HCT116 (cell line): ENCODE measurements around the gene CCL24. TPM values are rescaled to one million over a fixed set of nuclear protein-coding genes. Genes with fewer than 3 reads are reported as not detected.

ENCODE experiments used
- ATAC-seq: fragments of 200-7000 bp; cut with Tn5 transposase; 2 replicates; pipeline ENCODE4 v1.9.1; 2020; ENCODE audit warnings: mild to moderate bottlenecking, moderate library complexity
- BruUV-seq: library from RNA; stranded (reverse); fragments of 400-500 nt; replicated peaks from 2 replicates; lab custom pipeline; 2021; lab: Mats Ljungman, UMichigan
- CTCF ChIA-PET: fragments of 300-600 bp; sonication (Branson Sonifier 250); formaldehyde crosslinking; loops from one replicate; lab custom pipeline; 2021; ENCODE audit warnings: antibody characterized with exemption; lab: Charles Lee
- POLR2A ChIA-PET: fragments of 300-600, 350-600 bp; sonication (Branson Sonifier 250); formaldehyde crosslinking; loops from one replicate; lab custom pipeline; 2021; ENCODE audit warnings: antibody characterized with exemption; lab: Charles Lee
- RAD21 ChIA-PET, 2 experiments: fragments of 300-600 bp; sonication (Branson Sonifier 250); formaldehyde crosslinking; loops; one replicate each; lab custom pipeline; 2023; ENCODE audit warnings: low total read pairs in 2 of 2; ENCODE audit not compliant: uncharacterized antibody in 2 of 2, unreplicated experiment in 2 of 2, low non-redundant PET in 1 of 2; lab: Charles Lee
- DNase-seq: peaks from one replicate; pipeline ENCODE4 v3.0.0-alpha.2; 2010; ENCODE audit warnings: low read depth, low spot score
- H2AFZ ChIP-seq: fragments of 200-600 bp; shearing (Covaris generic), sonication (generic); 2 replicates; pipeline ENCODE4 v1.6.1; 2017; ENCODE audit warnings: low read depth, mixed run types, mixed read lengths, antibody characterized with exemption, low read length; ENCODE audit not compliant: poor library complexity, severe bottlenecking
- H3K27ac ChIP-seq: 2 replicates; pipeline ENCODE4 v1.5.1; 2012; ENCODE audit warnings: low read depth, low read length
- H3K27me3 ChIP-seq: fragments of 200-600 bp; sonication (generic); 2 replicates; pipeline ENCODE4 v1.6.1; 2016; ENCODE audit warnings: mixed run types, low read length, mixed read lengths; ENCODE audit not compliant: insufficient read depth
- H3K36me3 ChIP-seq, 2 experiments: fragments of 200-500 bp in 1 of 2; fragments of 200-600 bp in 1 of 2; sonication (Bioruptor generic) in 1 of 2; sonication (generic) in 1 of 2; 2 replicates each; pipeline versions ENCODE4 v1.5.1 to v1.6.1; 2014 to 2016; ENCODE audit warnings: low read length in 2 of 2, inconsistent platforms in 1 of 2, mixed read lengths in 1 of 2, mixed run types in 1 of 2; ENCODE audit not compliant: insufficient read depth in 2 of 2, control insufficient read depth in 1 of 2
- H3K4me1 ChIP-seq, 2 experiments: fragments of 200-600 bp in 1 of 2; sonication (generic) in 1 of 2; 2 replicates each; pipeline versions ENCODE4 v1.5.1 to v1.6.1; 2012 to 2017; ENCODE audit warnings: low read length in 2 of 2, inconsistent platforms in 1 of 2, mild to moderate bottlenecking in 1 of 2, mixed read lengths in 1 of 2, mixed run types in 1 of 2, moderate library complexity in 1 of 2; ENCODE audit not compliant: insufficient read depth in 2 of 2, control insufficient read depth in 1 of 2
- H3K4me2 ChIP-seq: fragments of 200-600 bp; sonication (generic); 2 replicates; pipeline ENCODE4 v1.6.1; 2017; ENCODE audit warnings: mixed run types, low read length, mixed read lengths
- H3K4me3 ChIP-seq, 2 experiments: fragments of 200-600 bp in 1 of 2; sonication (generic) in 1 of 2; replicated peaks in 1 of 2; 2 replicates each; pipeline ENCODE4 v1.5.1; 2011 to 2016; ENCODE audit warnings: low read length in 2 of 2, control low read depth in 1 of 2, low read depth in 1 of 2, mild to moderate bottlenecking in 1 of 2, mixed read lengths in 1 of 2, mixed run types in 1 of 2
- H3K79me2 ChIP-seq: fragments of 200-600 bp; sonication (generic); 2 replicates; pipeline ENCODE4 v1.6.1; 2017; ENCODE audit warnings: mild to moderate bottlenecking, mixed run types, low read length, moderate library complexity, mixed read lengths; ENCODE audit not compliant: insufficient read depth
- H3K9ac ChIP-seq: fragments of 200-600 bp; sonication (generic); 2 replicates; pipeline ENCODE4 v1.6.1; 2016; ENCODE audit warnings: low read length, mixed read lengths
- H3K9me2 ChIP-seq: fragments of 200-600 bp; sonication (generic), shearing (Covaris generic); 2 replicates; pipeline ENCODE4 v1.6.1; 2017; ENCODE audit warnings: mixed run types, mild to moderate bottlenecking, moderate library complexity; ENCODE audit not compliant: insufficient read depth
- H3K9me3 ChIP-seq, 2 experiments: fragments of 200-500 bp in 1 of 2; fragments of 200-600 bp in 1 of 2; sonication (Bioruptor generic) in 1 of 2; sonication (generic) in 1 of 2; 2 replicates each; pipeline ENCODE4 v1.6.1; 2014 to 2017; ENCODE audit warnings: low read length in 2 of 2, mixed read lengths in 2 of 2, inconsistent platforms in 1 of 2, low read depth in 1 of 2, mild to moderate bottlenecking in 1 of 2, mixed run types in 1 of 2, moderate library complexity in 1 of 2; ENCODE audit not compliant: control insufficient read depth in 1 of 2, insufficient read depth in 1 of 2
- H4K20me1 ChIP-seq: fragments of 200-600 bp; sonication (generic), shearing (Covaris generic); 2 replicates; pipeline ENCODE4 v1.6.1; 2017; ENCODE audit warnings: mixed run types, mild to moderate bottlenecking, moderate library complexity; ENCODE audit not compliant: insufficient read depth
- ATF3 ChIP-seq: IDR thresholded peaks from 2 replicates; pipeline ENCODE4 v1.6.1; 2012
- ELF1 ChIP-seq: IDR thresholded peaks from 2 replicates; pipeline ENCODE4 v1.6.1; 2012; ENCODE audit warnings: low read depth, borderline replicate concordance
- EZH2 ChIP-seq: fragments of 200-600 bp; sonication (generic); IDR thresholded peaks from 2 replicates; pipeline ENCODE4 v1.6.1; 2017; ENCODE audit warnings: antibody characterized with exemption, mixed run types
- FOSL1 ChIP-seq: IDR thresholded peaks from 2 replicates; pipeline ENCODE4 v1.6.1; 2012; ENCODE audit warnings: low read depth
- MAX ChIP-seq: IDR thresholded peaks from 2 replicates; pipeline ENCODE4 v1.6.1; 2012
- POLR2A ChIP-seq: IDR thresholded peaks from 2 replicates; pipeline ENCODE4 v1.7.0; 2011; ENCODE audit warnings: borderline replicate concordance; ENCODE audit not compliant: insufficient read depth, insufficient read length; ENCODE audit errors: extremely low read depth
- REST ChIP-seq: IDR thresholded peaks from 2 replicates; pipeline ENCODE4 v1.6.1; 2012; ENCODE audit warnings: low read depth
- SRF ChIP-seq: IDR thresholded peaks from 2 replicates; pipeline ENCODE4 v1.6.1; 2012; ENCODE audit warnings: low read depth
- ZFX ChIP-seq: fragments of 450-650 bp; IDR thresholded peaks from 2 replicates; pipeline ENCODE4 v1.6.1; 2017
- ZNF274 ChIP-seq: fragments of 200-500 bp; sonication (Bioruptor generic); IDR thresholded peaks from 2 replicates; pipeline ENCODE4 v1.6.1; 2014; ENCODE audit warnings: mild to moderate bottlenecking, low read depth, low read length, inconsistent platforms
- intact Hi-C: fragments of 100-400 bp; cut with micrococcal nuclease; formaldehyde crosslinking; loops from 2 replicates; pipeline ENCODE4 v1.10.0; 2022
- total RNA-seq: library from RNA; stranded (reverse); gene quantifications from one replicate; pipeline ENCODE4 v1.2.1, GENCODE V29; 2021; ENCODE audit not compliant: unreplicated experiment

Gene CCL24
- total RNA-seq, 1 experiment from 2014 or later = not detected

- no peaks in the 10 kb centered on the region for H3K4me1 ChIP-seq
- H3K36me3 ChIP-seq = no peaks in the 10 kb centered on the region
- H3K27me3 ChIP-seq = no peaks in the 10 kb centered on the region
- ChIA-PET CTCF (no interaction called here), RAD21 (no interaction called here), POLR2A (no interaction called here)
- ATAC-seq (no peak), DNase-seq (no peak)
- H3K4me3 ChIP-seq = no peak overlapping the region
- no peaks in the 10 kb centered on the region for H4K20me1 ChIP-seq
- no peaks in the 10 kb centered on the region for H3K9me2 ChIP-seq
- H3K9ac ChIP-seq = no peak overlapping the region
- no peaks in the 10 kb centered on the region for H3K79me2 ChIP-seq
- no TSS peak for BruUV-seq
- TF ChIP-seq POLR2A = no peak
- no peak for TF ChIP-seq REST
- no peak for TF ChIP-seq ELF1
- TF ChIP-seq MAX = no peak
- TF ChIP-seq FOSL1 = no peak
- TF ChIP-seq SRF = no peak
- no peak for TF ChIP-seq EZH2
- TF ChIP-seq ATF3 = no peak
- TF ChIP-seq ZFX = no peak
- no peak for TF ChIP-seq ZNF274
- H2AFZ ChIP-seq = no peak overlapping the region
- no peak overlapping the region for H3K4me2 ChIP-seq
- intact Hi-C loops = no loop called here
- H3K9me3 ChIP-seq = no peaks in the 10 kb centered on the region
- no peak overlapping the region for H3K27ac ChIP-seq
These were observed 36.0 kb upstream of the CCL24 start for GRCh38 chr7:75849573-75849972.
